Measurements from ENCODE around the gene OGFOD3.

Gene OGFOD3

GRCh38 chr17:82436601-82437324, 18.4 kb upstream of the OGFOD3 start:
- no peak overlapping the region for H3K4me3 ChIP-seq (ENCODE audit: low read length)
- no peak for TF ChIP-seq CTCF (conservative IDR thresholded peaks at IDR 0.05; ENCODE audit: low read depth, low read length)
- no peak for DNase-seq (ENCODE audit: low read depth)

DNA sequence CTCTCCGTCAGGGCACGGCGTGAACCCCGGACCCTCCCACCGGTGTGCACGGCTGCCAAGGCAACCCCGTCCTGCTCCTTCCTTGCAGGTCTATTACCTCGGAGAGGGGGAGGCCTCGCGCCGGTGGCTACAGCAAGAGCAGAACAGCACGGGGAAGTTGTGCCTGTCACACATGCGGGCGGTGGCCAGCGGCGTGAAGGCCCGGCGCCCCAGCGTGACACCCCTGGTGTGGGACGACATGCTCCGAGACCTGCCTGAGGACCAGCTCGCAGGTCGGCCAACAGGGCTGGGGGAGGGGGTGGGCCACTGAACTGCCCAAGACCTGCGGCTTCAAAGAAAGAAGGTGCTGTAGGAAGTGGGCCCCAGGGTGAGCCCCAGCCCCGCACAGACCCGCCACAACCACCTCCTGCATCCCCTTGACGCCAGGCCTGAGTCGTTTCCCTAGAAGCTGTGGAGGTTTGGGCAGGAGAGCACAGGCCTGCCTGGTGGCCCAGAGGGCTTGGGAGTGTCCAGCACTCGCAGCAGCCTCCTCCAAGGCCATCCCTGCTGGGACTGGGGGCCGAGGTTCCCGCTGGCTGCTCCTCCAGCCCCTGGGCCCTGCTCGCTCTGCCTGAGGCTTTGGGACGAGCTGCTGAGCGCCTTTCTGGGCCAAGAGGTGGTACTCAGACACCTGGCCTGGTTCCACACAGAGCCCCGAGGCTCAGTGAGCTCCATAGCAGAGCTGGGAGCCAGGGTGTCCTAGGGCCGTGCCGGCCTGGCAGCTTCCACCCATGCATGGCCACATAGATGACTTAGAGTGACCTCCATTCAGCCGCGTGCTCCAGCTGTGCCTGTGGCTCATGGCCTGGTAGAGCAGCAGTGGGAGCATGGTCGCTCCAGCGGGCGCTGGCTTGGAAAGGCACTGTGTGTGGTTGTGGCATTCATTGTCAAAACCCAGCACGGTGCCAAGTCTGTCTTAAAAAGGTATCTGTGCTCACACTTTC, 17.5 kb upstream of the OGFOD3 start:
- no peak for TF ChIP-seq CTCF (conservative IDR thresholded peaks at IDR 0.05; ENCODE audit: low read depth, low read length)
- DNase-seq (ENCODE audit: low read depth): no peak
- no peak overlapping the region for H3K4me3 ChIP-seq (ENCODE audit: low read length)

GRCh38 chr17:82435103-82435502, 16.7 kb upstream of the OGFOD3 start:
- H3K4me3 ChIP-seq (ENCODE audit: low read length): no peak overlapping the region
- DNase-seq (ENCODE audit: low read depth): no peak
- TF ChIP-seq CTCF (conservative IDR thresholded peaks at IDR 0.05; ENCODE audit: low read depth, low read length): no peak

- H3K4me3 ChIP-seq (ENCODE audit: low read length): no peak overlapping the region
- DNase-seq (ENCODE audit: low read depth): no peak
- TF ChIP-seq CTCF (conservative IDR thresholded peaks at IDR 0.05; ENCODE audit: low read depth, low read length): no peak
Observed at GRCh38 chr17:82434216-82434565, 15.8 kb upstream of the OGFOD3 start.

DNA sequence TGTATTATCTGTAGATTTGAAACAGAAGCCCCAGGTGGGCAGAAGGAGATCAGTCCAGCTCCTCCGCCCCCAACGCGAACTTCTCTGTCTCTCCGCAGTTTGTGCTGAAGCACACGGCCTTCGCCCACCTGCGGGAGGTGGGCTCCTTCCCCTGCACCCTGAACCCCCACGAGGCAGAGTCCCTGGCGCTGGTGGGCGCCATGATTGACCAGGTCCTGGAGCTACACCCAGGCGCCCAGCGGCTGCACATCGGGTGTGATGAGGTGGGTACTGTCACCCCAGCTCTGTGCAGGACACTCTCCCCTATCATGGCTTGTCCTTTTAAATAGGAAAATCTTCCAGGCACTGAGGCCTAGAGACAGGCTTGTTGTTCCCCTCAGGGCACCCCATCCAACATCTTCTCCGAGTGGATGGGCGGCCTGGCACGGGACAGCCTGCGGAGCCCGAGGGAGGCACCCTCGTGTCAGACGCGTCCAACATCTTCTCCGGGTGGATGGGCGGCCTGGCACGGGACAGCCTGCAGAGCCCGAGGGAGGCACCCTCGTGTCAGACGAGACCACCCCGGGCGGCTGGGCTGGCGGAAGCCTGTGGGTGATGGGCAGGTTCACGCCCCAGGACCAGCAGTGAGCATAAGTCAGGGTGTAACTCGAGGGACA, 15.3 kb upstream of the OGFOD3 start:
- no peak for DNase-seq (ENCODE audit: low read depth)
- no peak overlapping the region for H3K4me3 ChIP-seq (ENCODE audit: low read length)
- TF ChIP-seq CTCF (conservative IDR thresholded peaks at IDR 0.05; ENCODE audit: low read depth, low read length): no peak

- DNase-seq (ENCODE audit: low read depth): no peak
- TF ChIP-seq CTCF (conservative IDR thresholded peaks at IDR 0.05; ENCODE audit: low read depth, low read length): no peak
- no peak overlapping the region for H3K4me3 ChIP-seq (ENCODE audit: low read length)
Observed at GRCh38 chr17:82432017-82432416, 13.6 kb upstream of the OGFOD3 start.

Data from retinal pigment epithelial cell (primary cell).